CD4-positive, alpha-beta T cell (primary cell): ENCODE results near the gene MAP2K3. TPM values are rescaled to one million over a fixed set of nuclear protein-coding genes. Genes with fewer than 3 reads are reported as not detected.
"Not testable (repeated sequence)": the region's sequence is repeated elsewhere in the genome, so short reads cannot be mapped to it uniquely, and the experiment has no call there.

Source experiments
- ATAC-seq: fragments of 200-7000 bp; cut with Tn5 transposase; one replicate; pipeline ENCODE4 v1.10.0; 2022; ENCODE audit warnings: mild to moderate bottlenecking; ENCODE audit not compliant: poor library complexity
- CTCF ChIA-PET: fragments of 350-600 bp; sonication (Branson Sonifier 250); formaldehyde crosslinking; loops from one replicate; lab custom pipeline; 2021; ENCODE audit warnings: antibody characterized with exemption, inconsistent platforms; lab: Charles Lee
- POLR2A ChIA-PET: fragments of 350-600 bp; sonication (Branson Sonifier 250); formaldehyde crosslinking; loops from one replicate; lab custom pipeline; 2021; ENCODE audit warnings: antibody characterized with exemption, inconsistent platforms; lab: Charles Lee
- DNase-seq, 14 experiments: peaks; one replicate each; pipeline ENCODE4 v3.0.0-alpha.2; 2013 to 2020; ENCODE audit warnings: mixed read lengths in 2 of 14
- H3K27ac ChIP-seq, 2 donors: one replicate each; pipeline versions ENCODE4 v1.5.1 to v1.7.0; 2013; ENCODE audit warnings: low read length in 2 of 2, low read depth in 1 of 2, mild to moderate bottlenecking in 1 of 2
- H3K27me3 ChIP-seq, 2 experiments: 1 replicate in 1 of 2; 2 replicates in 1 of 2; pipeline versions ENCODE4 v1.6.1 to v1.7.0; 2013; ENCODE audit warnings: low read length in 2 of 2, control low read depth in 1 of 2, mild to moderate bottlenecking in 1 of 2, moderate library complexity in 1 of 2; ENCODE audit not compliant: insufficient read depth in 2 of 2, control insufficient read depth in 1 of 2
- H3K36me3 ChIP-seq: one replicate; pipeline ENCODE4 v1.6.1; 2013; ENCODE audit warnings: low read length, control low read depth; ENCODE audit not compliant: insufficient read depth
- H3K4me1 ChIP-seq: one replicate; pipeline ENCODE4 v1.6.1; 2013; ENCODE audit warnings: low read length, control low read depth; ENCODE audit not compliant: insufficient read depth
- H3K4me3 ChIP-seq: one replicate; pipeline ENCODE4 v1.5.1; 2013; ENCODE audit warnings: mild to moderate bottlenecking, low read length, moderate library complexity
- H3K9me3 ChIP-seq, 2 experiments: 1 replicate in 1 of 2; 2 replicates in 1 of 2; pipeline versions ENCODE4 v1.6.1 to v1.7.0; 2013; ENCODE audit warnings: low read length in 2 of 2, mild to moderate bottlenecking in 2 of 2, control low read depth in 1 of 2, moderate library complexity in 1 of 2; ENCODE audit not compliant: control insufficient read depth in 1 of 2, insufficient read depth in 1 of 2
- H3K27ac Mint-ChIP-seq: one replicate; pipeline ENCODE4 v1.8.0; 2020; ENCODE audit warnings: mixed read lengths
- H3K27me3 Mint-ChIP-seq: one replicate; pipeline ENCODE4 v1.8.0; 2021; ENCODE audit warnings: mixed read lengths
- H3K36me3 Mint-ChIP-seq: one replicate; pipeline ENCODE4 v1.8.0; 2021; ENCODE audit warnings: low read depth, mixed read lengths
- H3K4me1 Mint-ChIP-seq: one replicate; pipeline ENCODE4 v1.8.0; 2021; ENCODE audit warnings: low read depth, mixed read lengths
- H3K4me3 Mint-ChIP-seq: one replicate; pipeline ENCODE4 v1.8.0; 2020; ENCODE audit warnings: mild to moderate bottlenecking, mixed read lengths
- H3K9me3 Mint-ChIP-seq: one replicate; pipeline ENCODE4 v1.8.0; 2020; ENCODE audit warnings: mixed read lengths
- intact Hi-C, 2 experiments: fragments of 100-400 bp; cut with DNase I in 1 of 2; cut with micrococcal nuclease in 1 of 2; formaldehyde crosslinking; loops; one replicate each; pipeline versions ENCODE4 v1.15.1 to v1.9.0; 2023 to 2025; cut with DNase I, micrococcal nuclease
- total RNA-seq, 174 experiments: library from RNA in 2 of 174; stranded (reverse) in 2 of 174; gene quantifications; one replicate each; pipeline ENCODE4 v1.2.3 and lab custom pipeline; 2021 to 2026

The MAP2K3 gene
- total RNA-seq, 2 experiments from 2014 or later = 36.8 to 38.5 TPM

DNA sequence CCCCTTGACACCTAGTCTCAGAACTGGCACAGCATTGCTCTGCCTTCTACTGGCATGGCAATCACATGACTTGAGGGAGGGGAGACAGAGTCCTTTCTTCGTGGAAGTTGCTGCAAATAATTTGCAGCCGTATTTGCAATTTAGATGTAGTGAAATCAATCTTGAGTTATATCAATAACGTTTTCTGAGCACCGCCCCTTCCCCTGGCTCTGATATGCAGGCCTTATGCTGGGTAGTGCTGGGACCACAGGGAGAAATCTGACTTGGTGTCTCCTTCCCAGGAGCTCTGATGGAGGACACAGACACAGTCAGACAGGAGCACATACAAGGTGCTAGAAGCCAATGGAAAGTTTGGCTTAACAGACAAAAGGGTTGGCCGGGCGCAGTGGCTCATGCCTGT lies 55.9 kb downstream of the MAP2K3 start:
- H3K27me3 ChIP-seq, H3K27ac Mint-ChIP-seq, H3K27me3 Mint-ChIP-seq, H3K4me1 ChIP-seq, H3K36me3 Mint-ChIP-seq, H3K9me3 Mint-ChIP-seq, H3K4me3 Mint-ChIP-seq, H3K27ac ChIP-seq, H3K4me1 Mint-ChIP-seq, H3K36me3 ChIP-seq, intact Hi-C loops, POLR2A ChIA-PET, DNase-seq, ATAC-seq, H3K4me3 ChIP-seq: not testable (repeated sequence)
- CTCF ChIA-PET = interaction anchor here (0.7 kb wide), 1 partner anchor 1318 kb away, joined by 3 read pairs; no protein-coding TSS in a partner anchor
- peaks cover 0 to 33% of the 10 kb centered on the region in 2 experiments for H3K9me3 ChIP-seq

GRCh38 chr17:21341279-21341678 lies 56.8 kb downstream of the MAP2K3 start:
- DNase-seq, H3K27me3 Mint-ChIP-seq, H3K4me1 Mint-ChIP-seq, H3K4me3 Mint-ChIP-seq, H3K36me3 ChIP-seq, intact Hi-C loops, ATAC-seq, POLR2A ChIA-PET, H3K4me3 ChIP-seq, H3K27ac Mint-ChIP-seq, H3K27me3 ChIP-seq, H3K4me1 ChIP-seq, H3K36me3 Mint-ChIP-seq, H3K27ac ChIP-seq, H3K9me3 Mint-ChIP-seq: not testable (repeated sequence)
- peaks cover 0 to 33% of the 10 kb centered on the region in 2 experiments for H3K9me3 ChIP-seq
- CTCF ChIA-PET = interaction anchor here (0.8 kb wide), 1 partner anchor 61 kb away, joined by 4 read pairs; no protein-coding TSS in a partner anchor

- POLR2A ChIA-PET, H3K9me3 Mint-ChIP-seq: not testable (repeated sequence)
- H3K9me3 ChIP-seq = peaks cover 0 to 29% of the 10 kb centered on the region in 2 experiments
Measured at GRCh38 chr17:21341925-21342540, 57.5 kb downstream of the MAP2K3 start.

DNA sequence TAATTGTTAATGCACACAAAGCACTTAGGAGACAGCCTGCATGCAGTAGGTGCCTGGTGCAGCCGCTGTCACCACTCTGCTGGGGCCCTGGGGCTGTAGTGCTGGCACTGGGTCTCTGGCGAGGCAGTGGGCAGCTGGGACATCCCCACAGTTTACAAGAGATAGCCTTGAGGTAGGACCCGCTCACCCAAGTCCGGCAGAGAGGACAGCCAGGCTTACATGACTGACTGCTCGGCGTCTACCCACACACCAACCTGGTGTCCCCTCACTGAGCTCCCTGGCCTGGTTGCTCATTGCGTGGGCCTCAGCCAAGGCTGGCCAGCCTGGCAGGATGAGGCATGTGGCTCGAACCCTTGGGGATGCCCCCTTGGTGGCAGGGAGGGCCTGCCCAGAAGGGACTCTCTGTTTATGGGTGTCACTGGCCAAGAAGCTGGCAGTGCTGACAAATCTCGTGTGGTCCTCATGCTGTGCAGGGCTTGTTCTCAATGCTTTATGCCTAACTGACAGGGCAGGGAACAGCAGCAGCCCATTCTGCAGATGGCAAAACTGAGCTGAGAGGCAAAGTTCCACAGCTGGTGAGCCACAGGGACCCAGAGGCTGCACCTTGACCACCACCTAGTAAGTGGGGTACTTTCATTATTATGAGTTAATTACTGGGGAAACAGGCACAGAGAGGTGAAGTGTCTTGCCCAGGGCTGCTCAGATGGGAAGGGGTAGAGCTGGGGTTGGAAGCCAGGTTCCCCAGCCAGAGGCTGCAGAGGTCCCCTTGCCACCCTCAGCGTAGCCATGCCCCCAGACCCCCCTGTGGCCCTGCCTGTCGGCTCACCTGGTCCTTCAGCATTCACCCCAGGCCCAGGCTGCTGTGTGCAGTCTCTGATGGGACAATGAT lies 58.8 kb downstream of the MAP2K3 start:
- H3K9me3 Mint-ChIP-seq, H3K4me3 ChIP-seq, H3K36me3 ChIP-seq, H3K27me3 Mint-ChIP-seq, intact Hi-C loops, CTCF ChIA-PET, H3K4me1 ChIP-seq, POLR2A ChIA-PET, H3K27me3 ChIP-seq, H3K27ac ChIP-seq, ATAC-seq, H3K36me3 Mint-ChIP-seq, H3K4me3 Mint-ChIP-seq, H3K27ac Mint-ChIP-seq, H3K4me1 Mint-ChIP-seq: not testable (repeated sequence)
- peak in 1 of 14 experiments; percentile 30 for DNase-seq
- peaks cover 0 to 19% of the 10 kb centered on the region in 2 experiments for H3K9me3 ChIP-seq

More at GRCh38 chr17:21341925-21342540, 57.5 kb downstream of the MAP2K3 start:
- H3K4me3 Mint-ChIP-seq, H3K4me3 ChIP-seq, H3K4me1 Mint-ChIP-seq, H3K4me1 ChIP-seq, H3K36me3 Mint-ChIP-seq, ATAC-seq, H3K27ac Mint-ChIP-seq, H3K36me3 ChIP-seq, H3K27me3 ChIP-seq, CTCF ChIA-PET, intact Hi-C loops, H3K27me3 Mint-ChIP-seq, DNase-seq, H3K27ac ChIP-seq: not testable (repeated sequence)

DNA sequence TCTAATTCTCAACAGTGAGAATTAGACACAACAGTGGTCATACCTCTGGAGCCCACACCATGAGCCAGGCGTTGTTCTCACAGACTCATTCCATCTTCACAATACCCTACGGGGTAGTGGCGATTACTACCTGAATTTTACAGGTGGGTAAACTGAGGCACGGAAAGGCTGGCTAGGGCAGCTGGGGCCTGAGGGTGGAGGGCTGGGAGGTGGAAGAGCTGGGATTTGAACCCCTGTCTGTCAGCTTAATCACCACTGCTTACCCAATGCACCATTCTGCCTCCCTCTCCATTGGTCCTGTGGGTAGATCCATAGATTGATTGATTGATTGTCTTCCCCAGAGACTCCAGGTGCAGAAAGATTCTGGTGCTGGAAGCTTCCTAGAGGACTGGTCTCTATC lies 60.3 kb downstream of the MAP2K3 start:
- H3K36me3 ChIP-seq, ATAC-seq, H3K4me1 Mint-ChIP-seq, H3K4me1 ChIP-seq, H3K9me3 Mint-ChIP-seq, CTCF ChIA-PET, H3K4me3 Mint-ChIP-seq, H3K36me3 Mint-ChIP-seq, H3K27ac Mint-ChIP-seq, H3K27ac ChIP-seq, intact Hi-C loops, H3K27me3 ChIP-seq, H3K4me3 ChIP-seq, H3K27me3 Mint-ChIP-seq, POLR2A ChIA-PET: not testable (repeated sequence)
- DNase-seq = peak in 1 of 14 experiments; percentile 19
- peaks cover 0 to 21% of the 10 kb centered on the region in 2 experiments for H3K9me3 ChIP-seq
